ENCODE data around the gene XPO5.

Gene XPO5

GRCh38 chr6:43481075-43481474 lies 94.8 kb downstream of the XPO5 start:
- no peak for DNase-seq (ENCODE audit: low spot score)
- in situ Hi-C loops (cut with MboI; ENCODE audit: low sequenced_read_pairs, unreplicated experiment), result loop anchor here (25.0 kb wide), 1 partner anchor 219 kb away; no protein-coding TSS in a partner anchor
- no peak for TF ChIP-seq CTCF (IDR thresholded peaks at IDR 0.05; ENCODE audit: borderline replicate concordance, control extremely low read depth, extremely low read depth, insufficient read depth, missing control alignments)

GRCh38 chr6:43478008-43478372 lies 97.8 kb downstream of the XPO5 start:
- in situ Hi-C loops (cut with MboI; ENCODE audit: low sequenced_read_pairs, unreplicated experiment), result loop anchor here (25.0 kb wide), 1 partner anchor 216 kb away; no protein-coding TSS in a partner anchor
- DNase-seq (ENCODE audit: low spot score), result no peak

GRCh38 chr6:43477235-43478007 lies 98.4 kb downstream of the XPO5 start, which contains the start of gene TJAP1:
Gene TJAP1 (plus strand): TSS chr6:43477570. CDS start chr6:43499002, 21,432 bp downstream.
- DNase-seq (ENCODE audit: low spot score), result peak; percentile 97
- in situ Hi-C loops (cut with MboI; ENCODE audit: low sequenced_read_pairs, unreplicated experiment), result loop anchor here (25.0 kb wide), 1 partner anchor 215 kb away; no protein-coding TSS in a partner anchor
- no peak for TF ChIP-seq CTCF (IDR thresholded peaks at IDR 0.05; ENCODE audit: borderline replicate concordance, control extremely low read depth, extremely low read depth, insufficient read depth, missing control alignments)

More at GRCh38 chr6:43478008-43478372, 97.8 kb downstream of the XPO5 start:
- no peak for TF ChIP-seq CTCF (IDR thresholded peaks at IDR 0.05; ENCODE audit: borderline replicate concordance, control extremely low read depth, extremely low read depth, insufficient read depth, missing control alignments)

- in situ Hi-C loops (cut with MboI; ENCODE audit: low sequenced_read_pairs, unreplicated experiment), result loop anchor here (25.0 kb wide), 1 partner anchor 214 kb away; no protein-coding TSS in a partner anchor
- DNase-seq (ENCODE audit: low spot score), result no peak
- TF ChIP-seq CTCF (IDR thresholded peaks at IDR 0.05; ENCODE audit: borderline replicate concordance, control extremely low read depth, extremely low read depth, insufficient read depth, missing control alignments), result no peak
These were observed 99.1 kb downstream of the XPO5 start for GRCh38 chr6:43476746-43477145.

GRCh38 chr6:43475516-43475915 lies 100.3 kb downstream of the XPO5 start:
- in situ Hi-C loops (cut with MboI; ENCODE audit: low sequenced_read_pairs, unreplicated experiment), result loop anchor here (25.0 kb wide), 1 partner anchor 213 kb away; no protein-coding TSS in a partner anchor
- no peak for DNase-seq (ENCODE audit: low spot score)
- TF ChIP-seq CTCF (IDR thresholded peaks at IDR 0.05; ENCODE audit: borderline replicate concordance, control extremely low read depth, extremely low read depth, insufficient read depth, missing control alignments), result no peak

- in situ Hi-C loops (cut with MboI; ENCODE audit: low sequenced_read_pairs, unreplicated experiment), result no loop called here
- no peak for TF ChIP-seq CTCF (IDR thresholded peaks at IDR 0.05; ENCODE audit: borderline replicate concordance, control extremely low read depth, extremely low read depth, insufficient read depth, missing control alignments)
- DNase-seq (ENCODE audit: low spot score), result no peak
These were observed 103.3 kb downstream of the XPO5 start for GRCh38 chr6:43472515-43472914.
